HEK293 (cell line): ENCODE data around the gene ARL8A.

Source experiments
- CTCF ChIA-PET: fragments of 350-600 bp; formaldehyde crosslinking; extraction: SDS; loops from one replicate; lab custom pipeline; 2021; ENCODE audit warnings: antibody characterized with exemption; lab: Yijun Ruan, JAX
- POLR2A ChIA-PET: fragments of 300-600 bp; formaldehyde crosslinking; extraction: SDS; loops from one replicate; lab custom pipeline; 2020; ENCODE audit warnings: antibody characterized with exemption, inconsistent platforms; lab: Yijun Ruan, JAX
- H3K27ac ChIP-seq: fragments of 200-500 bp; sonication (Bioruptor generic); 2 replicates; pipeline ENCODE4 v1.5.1; 2014; ENCODE audit warnings: low read depth, low read length, control low read depth, inconsistent platforms; ENCODE audit errors: extremely low read depth
- H3K36me3 ChIP-seq, 2 experiments: fragments of 200-500 bp in 1 of 2; sonication (Bioruptor generic) in 1 of 2; 1 replicate in 1 of 2; 2 replicates in 1 of 2; pipeline ENCODE4 v1.5.1; 2014 to 2017; ENCODE audit warnings: inconsistent platforms in 2 of 2, low read length in 2 of 2; ENCODE audit not compliant: control insufficient read depth in 2 of 2, insufficient read depth in 1 of 2
- H3K4me1 ChIP-seq: fragments of 200-500 bp; sonication (Bioruptor generic); 2 replicates; pipeline ENCODE4 v1.5.1; 2014; ENCODE audit warnings: mild to moderate bottlenecking, low read length, inconsistent platforms; ENCODE audit not compliant: control insufficient read depth, insufficient read depth
- H3K4me3 ChIP-seq: 2 replicates; pipeline ENCODE4 v1.5.1; 2011; ENCODE audit warnings: low read depth, mild to moderate bottlenecking, control low read depth, low read length, moderate library complexity
- H3K9me3 ChIP-seq: fragments of 200-500 bp; sonication (Bioruptor generic); 2 replicates; pipeline ENCODE4 v1.5.1; 2014; ENCODE audit warnings: low read depth, low read length, inconsistent platforms; ENCODE audit not compliant: control insufficient read depth, insufficient read depth
- EGR2 ChIP-seq: fragments of 450-650 bp; formaldehyde crosslinking; IDR thresholded peaks from 2 replicates; pipeline ENCODE4 v1.5.1; 2016; ENCODE audit warnings: low read depth, missing biosample characterization, missing genetic modification characterization
- GLIS1 ChIP-seq: fragments of 450-650 bp; formaldehyde crosslinking; IDR thresholded peaks from 2 replicates; pipeline ENCODE4 v1.5.1; 2016; ENCODE audit warnings: missing biosample characterization, missing genetic modification characterization
- HOXA7 ChIP-seq: sonication (generic); formaldehyde crosslinking; IDR thresholded peaks from 2 replicates; pipeline ENCODE4 v1.8.1; 2022; ENCODE audit warnings: missing genetic modification reagents, borderline replicate concordance
- SCRT2 ChIP-seq: fragments of 450-650 bp; formaldehyde crosslinking; IDR thresholded peaks from 2 replicates; pipeline ENCODE4 v1.5.1; 2016; ENCODE audit warnings: missing biosample characterization, missing genetic modification characterization
- SP2 ChIP-seq: fragments of 450-650 bp; formaldehyde crosslinking; IDR thresholded peaks from 2 replicates; pipeline ENCODE4 v1.5.1; 2016; ENCODE audit warnings: missing biosample characterization, missing genetic modification characterization
- YY2 ChIP-seq: fragments of 450-650 bp; formaldehyde crosslinking; IDR thresholded peaks from 2 replicates; pipeline ENCODE4 v1.5.1; 2016; ENCODE audit warnings: missing biosample characterization, missing genetic modification characterization
- ZBTB1 ChIP-seq: fragments of 450-650 bp; formaldehyde crosslinking; IDR thresholded peaks from 2 replicates; pipeline ENCODE4 v1.5.1; 2016; ENCODE audit warnings: missing biosample characterization, missing genetic modification characterization
- ZBTB17 ChIP-seq: fragments of 450-650 bp; formaldehyde crosslinking; IDR thresholded peaks from 2 replicates; pipeline ENCODE4 v1.5.1; 2016; ENCODE audit warnings: missing biosample characterization, missing genetic modification characterization
- ZIC2 ChIP-seq: fragments of 450-650 bp; formaldehyde crosslinking; IDR thresholded peaks from 2 replicates; pipeline ENCODE4 v1.5.1; 2016; ENCODE audit warnings: missing biosample characterization, missing genetic modification characterization
- ZNF175 ChIP-seq: fragments of 450-650 bp; formaldehyde crosslinking; IDR thresholded peaks from 2 replicates; pipeline ENCODE4 v1.5.1; 2016; ENCODE audit warnings: missing biosample characterization, missing genetic modification characterization
- ZNF214 ChIP-seq: fragments of 450-650 bp; formaldehyde crosslinking; IDR thresholded peaks from 2 replicates; pipeline ENCODE4 v1.5.1; 2017; ENCODE audit warnings: missing biosample characterization, mild to moderate bottlenecking, missing genetic modification characterization, borderline replicate concordance
- ZNF239 ChIP-seq: fragments of 450-650 bp; formaldehyde crosslinking; IDR thresholded peaks from 2 replicates; pipeline ENCODE4 v1.5.1; 2016; ENCODE audit warnings: missing biosample characterization, missing genetic modification characterization
- ZNF341 ChIP-seq: fragments of 450-650 bp; formaldehyde crosslinking; IDR thresholded peaks from 2 replicates; pipeline ENCODE4; 2016; ENCODE audit warnings: low read depth, missing biosample characterization, missing genetic modification characterization
- ZNF473 ChIP-seq: fragments of 450-650 bp; formaldehyde crosslinking; IDR thresholded peaks from 2 replicates; pipeline ENCODE4 v1.5.1; 2017; ENCODE audit warnings: missing biosample characterization, missing genetic modification characterization
- ZNF510 ChIP-seq: fragments of 450-650 bp; formaldehyde crosslinking; IDR thresholded peaks from 2 replicates; pipeline ENCODE4 v1.5.1; 2018; ENCODE audit warnings: mild to moderate bottlenecking, missing genetic modification characterization, missing biosample characterization; ENCODE audit not compliant: insufficient replicate concordance
- ZNF707 ChIP-seq: fragments of 450-650 bp; formaldehyde crosslinking; IDR thresholded peaks from 2 replicates; pipeline ENCODE4 v1.5.1; 2016; ENCODE audit warnings: missing biosample characterization, missing genetic modification characterization
- ZNF837 ChIP-seq: fragments of 450-650 bp; formaldehyde crosslinking; IDR thresholded peaks from 2 replicates; pipeline ENCODE4 v1.5.1; 2016; ENCODE audit warnings: missing biosample characterization, missing genetic modification characterization
- TF ChIP-seq, protein P1 (sequence below): fragments of 450-650 bp; IDR thresholded peaks from 2 replicates; pipeline ENCODE4 v1.5.1; 2018; ENCODE audit warnings: missing biosample characterization, missing genetic modification characterization
- TF ChIP-seq, protein P2 (sequence below): sonication (generic); formaldehyde crosslinking; IDR thresholded peaks from 2 replicates; pipeline ENCODE4 v1.8.1; 2022; ENCODE audit warnings: mild to moderate bottlenecking, moderate library complexity, missing genetic modification reagents

ARL8A gene

DNA sequence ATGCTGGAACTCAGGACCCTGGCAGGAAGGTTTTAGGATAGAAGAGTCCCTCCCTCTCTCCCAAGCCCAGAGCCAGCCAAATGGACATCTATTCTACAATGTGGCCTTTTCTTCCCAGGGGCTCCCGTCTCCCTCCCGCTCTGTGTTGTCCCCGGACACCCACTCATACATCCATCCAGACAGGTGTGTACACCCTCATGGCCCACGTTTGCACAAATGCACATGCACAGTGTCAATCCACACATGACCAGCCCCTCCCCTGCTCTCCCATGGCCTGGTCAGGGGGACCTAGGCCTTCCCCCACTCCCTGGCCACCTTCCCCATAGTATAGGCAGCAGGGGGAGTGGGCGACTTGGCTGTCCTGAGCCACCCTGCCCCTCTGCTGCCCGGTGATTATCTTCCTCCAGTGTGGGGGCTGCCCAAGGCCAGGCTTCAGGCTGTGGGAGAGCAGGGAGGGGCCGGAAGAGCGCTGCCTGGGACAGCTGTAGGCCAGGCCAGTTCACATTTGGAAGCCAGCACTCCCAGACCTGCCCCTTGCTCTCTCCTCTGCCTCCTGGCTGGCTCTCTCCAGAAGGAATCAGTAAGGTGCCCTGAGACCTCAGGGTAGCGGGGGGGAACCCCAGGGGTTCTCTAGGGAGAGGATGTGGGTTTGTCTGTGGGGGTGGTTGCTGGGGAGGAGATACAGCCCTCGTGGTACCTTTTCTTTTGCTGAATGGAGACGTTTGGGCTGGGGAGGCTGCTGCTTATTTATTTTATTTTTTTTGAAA, 19.9 kb upstream of the ARL8A start (continued):
- TF ChIP-seq, protein P1, sequence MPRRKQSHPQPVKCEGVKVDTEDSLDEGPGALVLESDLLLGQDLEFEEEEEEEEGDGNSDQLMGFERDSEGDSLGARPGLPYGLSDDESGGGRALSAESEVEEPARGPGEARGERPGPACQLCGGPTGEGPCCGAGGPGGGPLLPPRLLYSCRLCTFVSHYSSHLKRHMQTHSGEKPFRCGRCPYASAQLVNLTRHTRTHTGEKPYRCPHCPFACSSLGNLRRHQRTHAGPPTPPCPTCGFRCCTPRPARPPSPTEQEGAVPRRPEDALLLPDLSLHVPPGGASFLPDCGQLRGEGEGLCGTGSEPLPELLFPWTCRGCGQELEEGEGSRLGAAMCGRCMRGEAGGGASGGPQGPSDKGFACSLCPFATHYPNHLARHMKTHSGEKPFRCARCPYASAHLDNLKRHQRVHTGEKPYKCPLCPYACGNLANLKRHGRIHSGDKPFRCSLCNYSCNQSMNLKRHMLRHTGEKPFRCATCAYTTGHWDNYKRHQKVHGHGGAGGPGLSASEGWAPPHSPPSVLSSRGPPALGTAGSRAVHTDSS (tag by site-specific recombination) = no peak
- no peak for TF ChIP-seq SP2 (tag by site-specific recombination)
- TF ChIP-seq GLIS1 = peak; percentile 92
- no peak for TF ChIP-seq ZNF510
- TF ChIP-seq ZNF239 (tag by site-specific recombination) = no peak
- no peak for TF ChIP-seq ZBTB1
- TF ChIP-seq ZNF473 (tag by site-specific recombination) = no peak
- TF ChIP-seq ZBTB17 = no peak
- peak; percentile 91 for TF ChIP-seq EGR2 (tag by site-specific recombination)
- no peak for TF ChIP-seq SCRT2
- no peak for TF ChIP-seq HOXA7 (CRISPR knock-in tag)
- no peak for TF ChIP-seq ZNF175
- TF ChIP-seq, all 188 proteins: peak for 4

DNA sequence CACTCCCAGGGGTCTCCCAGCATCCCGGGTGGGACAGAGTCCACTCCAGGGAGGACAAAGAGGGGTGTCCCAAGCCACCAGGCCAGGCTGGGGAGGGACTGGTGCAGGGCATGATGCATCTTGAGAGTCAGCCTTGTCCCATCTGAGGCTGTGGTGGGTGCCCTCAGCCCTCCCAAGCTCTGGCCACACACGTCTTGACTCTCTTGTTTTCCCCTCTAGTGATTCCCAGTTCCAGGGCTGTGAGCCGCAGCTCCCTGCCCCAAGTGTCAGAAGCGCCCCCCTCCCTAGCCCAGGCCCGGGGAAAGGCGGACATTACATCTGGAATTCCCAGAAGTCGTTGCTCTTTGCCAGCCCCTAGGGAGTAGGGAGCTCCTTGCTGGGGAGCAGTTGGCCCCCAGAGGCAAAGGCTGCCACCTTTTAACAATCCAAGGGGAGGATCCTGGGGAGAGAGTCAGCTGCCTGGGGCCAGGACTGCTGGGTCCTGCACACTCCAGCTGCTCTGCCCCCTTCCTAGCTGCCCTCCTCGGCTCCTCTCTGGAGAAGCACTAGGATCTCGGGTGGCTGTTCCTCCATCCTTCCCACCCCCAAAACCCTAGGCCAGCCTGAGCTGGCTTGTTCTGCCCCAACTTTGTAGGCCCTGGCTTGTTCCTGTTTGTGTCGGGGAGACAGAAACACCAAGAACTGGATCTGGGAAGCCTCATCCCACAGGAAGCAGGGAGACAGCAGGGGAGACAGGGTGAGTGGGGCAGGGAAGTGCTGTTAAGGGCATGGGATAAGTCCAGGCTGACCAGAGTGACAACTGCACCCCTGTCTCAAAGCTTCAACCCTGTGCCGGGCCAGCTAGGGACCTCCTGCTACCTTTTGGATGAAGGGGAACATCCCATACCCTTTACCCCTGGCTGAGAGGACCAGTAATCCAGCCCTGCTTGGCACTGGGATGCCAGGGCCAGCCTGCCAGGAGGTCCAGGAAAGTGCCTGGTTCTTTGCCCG, 19.0 kb upstream of the ARL8A start:
- Histone ChIP-seq H3K36me3 (no peaks in the 10 kb centered on the region), H3K4me3 (no peak overlapping the region), H3K4me1 (no peaks in the 10 kb centered on the region), H3K27ac (no peak overlapping the region), H3K9me3 (no peaks in the 10 kb centered on the region)
- peak; percentile 78 for TF ChIP-seq ZNF341 (tag by site-specific recombination)
- peak; percentile 76 for TF ChIP-seq ZIC2 (tag by site-specific recombination)
- TF ChIP-seq ZNF707 (tag by site-specific recombination) = no peak
- no peak for TF ChIP-seq ZNF214 (tag by site-specific recombination)
- TF ChIP-seq, protein P2, sequence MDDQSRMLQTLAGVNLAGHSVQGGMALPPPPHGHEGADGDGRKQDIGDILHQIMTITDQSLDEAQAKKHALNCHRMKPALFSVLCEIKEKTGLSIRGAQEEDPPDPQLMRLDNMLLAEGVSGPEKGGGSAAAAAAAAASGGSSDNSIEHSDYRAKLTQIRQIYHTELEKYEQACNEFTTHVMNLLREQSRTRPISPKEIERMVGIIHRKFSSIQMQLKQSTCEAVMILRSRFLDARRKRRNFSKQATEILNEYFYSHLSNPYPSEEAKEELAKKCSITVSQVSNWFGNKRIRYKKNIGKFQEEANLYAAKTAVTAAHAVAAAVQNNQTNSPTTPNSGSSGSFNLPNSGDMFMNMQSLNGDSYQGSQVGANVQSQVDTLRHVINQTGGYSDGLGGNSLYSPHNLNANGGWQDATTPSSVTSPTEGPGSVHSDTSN (CRISPR knock-in tag) = no peak
- TF ChIP-seq ZNF837 (tag by site-specific recombination) = no peak
- TF ChIP-seq GLIS1 = peak; percentile 85
- no peak for TF ChIP-seq YY2 (tag by site-specific recombination)
- POLR2A ChIA-PET = no interaction called here
- CTCF ChIA-PET = interaction anchor here (1.0 to 1.9 kb wide), 3 partner anchors 9 to 32 kb away, joined by 3 to 6 read pairs (median 3); no protein-coding TSS in a partner anchor
